Right forelimb (tissue), 1 donor: ENCODE measurements around the gene MAST3.
"Not testable (repeated sequence)": the region's sequence is repeated elsewhere in the genome, so short reads cannot be mapped to it uniquely, and the experiment has no call there.

ENCODE experiments used
- DNase-seq: peaks from one replicate; pipeline ENCODE4 v3.0.0-alpha.2; 2018

Gene MAST3

GRCh38 chr19:18089096-18089541 lies 8.5 kb upstream of the MAST3 start:
- not testable (repeated sequence) for DNase-seq

- DNase-seq = no peak
Observed at GRCh38 chr19:18089726-18090125, 7.9 kb upstream of the MAST3 start.

- DNase-seq = no peak
Observed at GRCh38 chr19:18090545-18091216, 6.9 kb upstream of the MAST3 start.

DNA sequence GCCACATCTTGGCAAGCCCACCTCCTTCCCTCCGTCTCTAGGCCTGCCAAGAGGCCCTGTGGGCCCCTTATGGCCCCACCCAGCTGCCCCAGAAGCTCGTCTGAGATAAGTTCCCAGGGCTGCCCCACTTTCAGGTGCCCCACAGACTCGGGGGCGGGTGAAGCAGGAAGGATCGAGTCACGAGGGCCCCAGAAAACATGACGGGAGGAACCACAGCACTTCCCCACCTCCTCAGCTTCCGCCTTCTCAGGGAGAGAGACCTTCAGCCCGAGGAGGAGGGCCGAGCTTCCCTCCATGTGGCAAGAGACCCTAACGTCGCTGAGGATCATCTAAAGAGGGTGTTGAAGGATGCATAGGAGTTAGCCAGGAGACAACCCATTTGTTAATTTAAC lies 6.4 kb upstream of the MAST3 start:
- no peak for DNase-seq

GRCh38 chr19:18093439-18094161 lies 4.0 kb upstream of the MAST3 start:
- DNase-seq = no peak

- no peak for DNase-seq
Observed at GRCh38 chr19:18096258-18096657, 1.3 kb upstream of the MAST3 start.

DNA sequence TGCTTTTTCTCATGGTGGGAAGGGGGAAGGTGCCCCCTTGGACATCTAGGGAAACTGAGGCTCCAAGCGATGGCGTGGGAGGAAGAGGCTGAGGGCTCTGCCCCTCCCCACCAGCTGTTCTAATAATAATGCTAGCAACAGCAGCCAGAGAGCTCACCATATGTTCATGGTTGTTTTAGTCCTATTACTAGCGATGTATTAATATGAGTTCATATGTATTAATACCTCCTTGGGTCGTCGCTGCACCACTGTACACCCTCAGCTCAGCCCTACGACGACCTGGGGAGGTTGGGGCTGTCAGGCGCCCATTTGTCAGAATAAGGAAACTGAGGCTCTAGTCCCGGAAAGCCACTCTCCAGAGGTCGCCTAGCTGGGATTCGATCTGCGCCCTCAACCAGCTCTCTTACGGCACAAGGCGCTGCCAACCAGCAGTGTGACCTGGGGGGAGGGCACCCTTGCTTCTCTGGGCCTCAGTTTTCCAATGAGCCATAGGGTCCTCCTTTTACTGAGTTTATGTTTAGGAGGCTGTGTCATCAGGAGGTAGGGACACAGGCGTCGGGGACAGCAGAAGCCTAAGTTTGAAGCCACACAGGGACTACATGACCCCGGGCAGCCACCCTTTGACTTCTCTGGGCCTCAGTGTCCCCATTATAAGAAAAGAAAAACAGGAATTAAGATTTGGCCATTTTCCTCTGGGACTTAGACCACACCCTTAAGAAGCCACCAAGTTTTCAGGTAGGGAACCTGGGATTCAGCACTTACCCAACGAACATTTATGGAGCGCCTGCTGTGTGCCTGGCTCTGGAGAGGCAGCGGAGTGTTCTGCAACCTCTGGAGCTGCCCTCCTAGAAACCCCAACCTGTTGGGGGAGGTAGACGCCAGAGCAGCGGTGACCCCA lies 664 bp downstream of the MAST3 start:
- no peak for DNase-seq

GRCh38 chr19:18098891-18099622 lies 1.5 kb downstream of the MAST3 start:
- no peak for DNase-seq

DNA sequence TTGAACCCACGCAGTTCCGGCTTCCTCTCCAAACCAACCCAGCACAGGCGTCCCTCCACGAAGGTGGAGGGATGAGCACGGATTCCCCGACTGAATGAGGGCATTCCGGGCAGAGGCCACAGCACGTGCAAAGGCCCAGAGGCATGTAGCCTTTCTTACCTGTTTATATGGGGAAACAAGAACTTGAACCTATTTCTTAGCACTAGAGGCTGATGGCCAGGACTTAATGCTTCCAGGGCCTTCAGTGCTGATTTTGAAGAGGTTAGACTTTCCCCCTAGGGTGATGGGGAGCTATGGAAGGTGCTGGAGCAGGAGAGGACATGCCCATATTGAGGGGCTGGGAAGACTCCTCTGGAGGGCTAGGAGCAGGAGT lies 2.0 kb downstream of the MAST3 start:
- no peak for DNase-seq

DNA sequence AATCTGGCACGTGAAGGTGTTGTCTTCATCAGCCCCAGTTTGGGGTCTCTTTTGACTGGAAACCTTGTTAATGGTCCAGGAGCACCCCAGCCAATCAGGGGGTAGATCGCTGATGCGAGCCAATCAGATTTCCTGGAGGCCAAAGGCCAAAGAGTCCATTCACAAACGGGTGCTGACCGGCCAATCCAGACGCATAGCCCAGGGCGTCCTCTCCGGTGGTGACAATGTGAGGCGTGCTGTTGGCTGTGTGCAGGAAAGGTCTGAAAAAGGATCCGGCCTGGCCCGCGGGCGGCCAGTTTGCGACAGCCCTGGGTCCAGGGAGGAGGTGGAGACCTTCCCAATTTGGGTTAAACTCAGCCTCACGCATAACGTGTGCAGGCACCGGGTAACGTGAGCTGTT lies 3.1 kb downstream of the MAST3 start:
- no peak for DNase-seq

DNA sequence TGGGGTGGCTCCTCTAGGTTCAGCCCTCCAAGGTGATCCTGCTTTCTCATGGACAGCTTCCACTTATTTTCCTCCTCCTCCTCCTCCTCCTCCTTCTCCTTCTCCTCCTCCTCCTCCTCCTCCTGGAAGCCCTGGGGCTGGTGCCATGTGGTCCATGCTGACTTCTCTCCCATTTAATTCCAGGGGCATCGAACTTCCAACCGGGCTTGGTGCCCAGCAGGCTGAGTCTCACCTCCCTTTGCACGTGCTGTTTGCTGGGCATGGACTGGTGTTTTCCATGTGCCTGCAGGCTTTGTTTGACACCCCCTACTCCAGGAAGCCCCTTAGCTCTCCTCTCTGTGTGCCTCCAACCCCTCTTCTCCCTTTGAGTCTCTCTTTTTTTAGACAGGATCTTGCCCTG lies 3.7 kb downstream of the MAST3 start:
- no peak for DNase-seq

DNA sequence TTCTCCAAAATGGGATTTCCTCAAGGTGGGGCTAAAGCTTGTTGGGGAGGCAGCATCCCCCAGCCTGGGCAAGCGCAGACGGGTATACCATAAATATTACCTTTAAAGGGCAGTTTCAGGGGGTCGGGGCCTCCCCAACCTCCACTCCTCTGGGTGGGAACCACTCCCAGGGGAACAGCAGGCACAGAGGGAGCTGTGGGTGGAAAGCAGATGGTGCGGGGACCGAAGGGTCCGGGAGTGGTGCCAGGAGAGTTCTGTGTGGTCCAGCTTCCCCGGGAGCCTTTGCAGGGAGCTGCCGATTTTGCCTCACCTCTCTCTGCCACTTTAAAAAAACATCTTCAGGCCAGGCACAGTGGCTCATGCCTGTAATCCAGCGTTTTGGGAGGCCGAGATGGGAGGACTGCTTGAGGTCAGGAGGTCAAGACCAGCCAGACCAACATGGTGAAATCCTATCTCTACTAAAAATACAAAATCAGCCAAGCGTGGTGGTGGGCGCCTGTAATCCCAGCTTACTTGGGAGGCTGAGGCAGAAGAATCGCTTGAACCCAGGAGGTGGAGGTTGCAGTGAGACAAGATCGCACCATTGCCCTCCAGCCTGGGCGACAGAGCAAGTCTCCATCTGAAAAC lies 5.5 kb downstream of the MAST3 start:
- no peak for DNase-seq

DNA sequence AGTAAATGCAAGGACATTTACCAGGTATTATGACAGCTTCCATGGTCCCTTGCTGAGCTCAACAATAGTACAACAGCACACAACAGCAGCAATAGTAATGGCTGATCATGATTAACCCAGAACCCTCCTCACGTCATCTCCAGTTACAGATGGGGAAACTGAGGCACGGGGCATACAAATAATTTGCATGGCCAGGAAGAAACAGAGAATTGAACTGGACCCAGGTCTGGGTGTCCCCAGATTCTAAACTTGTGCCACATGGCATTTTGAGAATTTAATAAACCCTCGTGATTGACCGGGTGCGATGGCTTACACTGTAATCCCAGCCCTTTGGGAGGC lies 7.2 kb downstream of the MAST3 start:
- no peak for DNase-seq

GRCh38 chr19:18105259-18105658 lies 7.7 kb downstream of the MAST3 start:
- not testable (repeated sequence) for DNase-seq

- DNase-seq = no peak
Observed at GRCh38 chr19:18107235-18107634, 9.7 kb downstream of the MAST3 start.

DNA sequence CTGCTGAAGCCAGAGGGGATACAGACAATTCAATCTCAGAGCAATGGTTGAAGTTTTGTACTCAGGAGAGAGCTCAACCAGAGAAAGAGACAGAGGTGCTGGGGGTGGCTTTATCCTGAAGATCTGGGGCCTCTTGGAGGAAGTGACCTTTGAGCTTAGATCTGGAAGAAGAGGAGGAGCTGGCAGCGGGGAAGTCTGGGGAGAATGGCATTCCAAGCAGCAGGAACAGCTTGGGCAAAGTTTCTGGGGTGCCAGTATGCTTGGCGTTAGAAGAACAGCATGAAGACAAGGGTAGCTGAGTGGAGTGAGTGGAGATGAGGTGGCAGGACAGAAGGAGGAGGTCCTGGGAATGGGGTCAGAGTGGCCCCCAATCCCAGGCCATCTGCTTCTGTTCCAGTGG lies 11.3 kb downstream of the MAST3 start:
- no peak for DNase-seq

- DNase-seq = no peak
Observed at GRCh38 chr19:18109341-18109732, 11.8 kb downstream of the MAST3 start.

DNA sequence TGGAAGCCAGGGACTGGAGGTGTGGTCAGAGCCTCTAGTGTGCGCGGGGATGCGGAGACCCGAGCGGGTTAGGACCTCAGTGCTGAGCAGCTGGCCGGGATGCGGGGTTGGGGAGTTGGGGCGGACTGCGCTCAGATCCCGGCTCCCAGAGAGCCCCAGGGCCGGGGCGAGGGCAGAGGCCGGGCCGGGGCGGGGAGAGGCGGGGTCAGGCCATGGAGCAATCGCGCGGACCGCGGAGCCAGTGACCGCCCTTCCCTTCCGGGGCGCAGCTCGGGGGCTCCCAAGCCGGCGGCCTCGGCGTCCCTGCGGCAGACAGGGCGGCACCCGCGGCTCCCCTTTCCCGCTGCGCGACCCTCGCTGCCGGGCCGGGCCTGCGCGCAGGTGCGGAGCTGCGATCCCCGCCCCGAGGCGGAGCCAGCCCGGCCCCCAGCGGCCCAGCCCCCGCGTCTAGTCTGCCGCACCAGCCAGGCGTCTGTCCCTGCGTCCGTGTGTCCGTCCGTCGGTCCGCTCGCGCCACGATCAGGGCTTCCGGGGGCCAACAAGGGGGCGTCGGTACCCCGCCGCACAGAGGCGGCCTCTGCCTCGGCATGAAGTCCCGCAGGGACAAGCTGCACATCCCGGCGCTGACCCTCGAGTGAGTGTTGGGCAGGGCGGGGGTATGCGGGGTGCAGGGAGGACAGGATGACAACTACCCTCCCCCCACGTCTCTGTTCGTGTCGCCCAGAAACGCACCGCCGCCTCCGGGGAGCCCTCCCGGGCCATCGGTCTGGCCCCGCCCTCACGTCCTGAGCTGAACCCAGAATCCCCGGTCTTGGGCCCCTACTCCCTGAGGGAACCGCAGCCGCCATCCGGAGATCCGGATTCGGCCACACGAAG lies 12.4 kb downstream of the MAST3 start:
- DNase-seq = no peak

DNA sequence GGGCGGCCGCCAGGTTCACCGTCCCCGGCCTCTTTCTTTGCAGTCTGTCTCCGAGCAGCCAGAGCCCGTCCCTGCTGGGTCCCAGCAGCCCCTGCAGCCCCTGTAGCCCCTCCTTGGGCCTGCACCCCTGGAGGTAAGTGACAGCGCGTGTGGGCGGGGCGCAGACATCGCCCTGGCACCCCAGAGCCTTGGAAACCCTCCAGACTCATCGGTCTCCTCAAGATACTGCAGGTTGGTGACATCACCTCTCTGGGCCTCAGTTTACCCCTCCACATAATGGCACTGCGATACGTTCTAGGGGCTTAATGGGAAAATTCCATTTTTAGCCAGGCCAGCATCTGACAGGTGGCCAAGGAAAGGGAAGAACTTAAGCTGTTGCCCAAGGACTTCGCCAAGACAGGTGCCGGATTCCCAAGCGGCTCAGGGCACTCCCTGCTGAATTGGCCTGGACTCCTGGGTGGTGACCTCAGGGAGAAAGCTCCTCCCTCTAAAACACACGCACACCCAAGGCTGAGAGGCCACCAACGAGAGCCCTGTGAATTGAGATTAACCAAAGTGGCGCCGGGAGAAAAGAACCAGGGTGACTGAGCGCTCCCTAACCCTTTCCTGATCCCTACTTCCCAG lies 13.1 kb downstream of the MAST3 start:
- no peak for DNase-seq

GRCh38 chr19:18112989-18113478 lies 15.5 kb downstream of the MAST3 start:
- peak; percentile 92 for DNase-seq

DNA sequence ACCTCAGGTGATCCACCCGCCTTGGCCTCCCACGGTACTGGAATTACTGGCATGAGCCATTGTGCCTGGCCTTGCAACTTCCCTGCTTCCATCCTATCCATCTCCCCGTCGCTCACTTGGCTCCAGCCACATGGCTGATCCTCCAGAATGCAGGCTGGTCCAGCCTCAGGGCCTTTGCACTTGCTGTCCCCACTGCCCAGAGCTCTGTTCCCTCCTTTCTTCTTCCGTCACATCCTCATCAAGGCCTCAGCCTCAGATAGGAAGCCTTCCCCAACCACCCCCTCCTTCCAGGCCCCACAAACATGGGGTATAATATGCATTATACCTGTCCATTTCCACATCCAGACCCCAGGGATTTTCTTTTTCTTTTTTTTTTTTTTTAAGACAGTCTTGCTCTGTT lies 16.2 kb downstream of the MAST3 start:
- no peak for DNase-seq
